Embryonic facial prominence (tissue), 1 donor: ENCODE data around the gene LPAR2.

Experiments
- DNase-seq: peaks from one replicate; pipeline ENCODE4 v3.0.0-alpha.2; 2016; ENCODE audit errors: extremely low spot score

The LPAR2 gene

DNA sequence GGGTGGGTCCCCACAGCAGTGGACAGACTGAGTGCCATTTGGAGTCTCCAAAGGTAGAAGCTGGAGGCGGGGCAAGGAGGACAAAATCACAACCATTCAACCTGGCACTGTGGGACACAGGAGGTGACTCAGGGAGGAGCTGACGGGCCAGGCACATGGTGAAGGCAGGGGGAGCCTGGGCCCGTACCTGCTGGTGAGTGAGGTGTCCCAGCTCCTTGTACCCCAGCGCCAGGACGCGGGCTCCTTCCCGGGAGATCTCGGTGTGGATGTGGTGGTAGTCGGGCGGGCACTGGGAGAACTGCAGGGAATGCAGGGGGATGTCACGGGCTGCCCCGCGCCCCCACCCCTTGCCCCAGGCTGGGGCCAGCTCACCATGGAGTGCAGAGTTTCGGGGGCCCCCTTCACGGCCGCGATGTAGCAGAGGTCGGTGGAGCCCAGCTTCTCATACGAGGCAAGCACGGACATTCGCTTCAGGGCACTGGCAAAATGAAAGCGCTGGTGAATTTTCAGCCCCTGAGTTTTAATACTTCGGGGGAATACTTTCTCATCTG, 25.7 kb upstream of the LPAR2 start:
- DNase-seq = no peak

DNA sequence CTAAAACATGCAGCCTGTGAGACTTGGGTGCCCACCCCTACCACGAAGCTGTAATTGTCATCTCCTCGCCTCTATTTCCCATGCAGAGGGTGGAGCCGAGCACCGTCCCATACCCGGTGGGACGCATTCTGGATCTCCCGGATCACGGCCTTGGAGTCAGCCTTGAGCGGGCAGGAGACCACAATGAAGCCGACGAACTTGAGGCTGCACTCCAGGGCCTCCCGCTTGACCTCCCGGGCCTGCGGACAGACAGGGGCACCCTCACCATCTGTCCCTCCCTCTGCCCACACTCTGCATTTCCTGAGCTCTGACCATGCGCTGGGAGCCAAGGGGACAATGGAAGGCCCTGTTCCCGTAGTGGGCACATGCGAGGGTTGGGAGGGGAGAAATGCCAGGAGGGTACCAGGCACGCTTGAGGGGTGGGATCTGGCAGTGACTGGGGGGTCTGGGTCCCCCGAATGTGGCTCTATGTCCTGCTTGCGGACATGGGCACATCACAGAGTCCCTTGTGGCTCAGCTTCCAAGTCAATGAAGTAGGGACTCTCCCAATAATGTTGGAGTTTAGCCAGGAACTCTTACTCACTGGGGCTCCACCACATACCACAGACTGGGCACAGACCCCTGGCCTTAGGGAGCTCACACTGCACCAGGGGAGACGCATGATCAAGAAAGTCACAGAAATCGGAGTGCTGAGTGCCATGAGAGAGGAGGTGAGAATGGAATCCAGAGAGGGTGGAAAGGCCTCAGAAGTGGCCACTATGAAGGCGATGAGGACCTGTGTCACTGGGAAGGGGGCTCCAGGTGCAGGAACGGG, 24.7 kb upstream of the LPAR2 start:
- no peak for DNase-seq

DNA sequence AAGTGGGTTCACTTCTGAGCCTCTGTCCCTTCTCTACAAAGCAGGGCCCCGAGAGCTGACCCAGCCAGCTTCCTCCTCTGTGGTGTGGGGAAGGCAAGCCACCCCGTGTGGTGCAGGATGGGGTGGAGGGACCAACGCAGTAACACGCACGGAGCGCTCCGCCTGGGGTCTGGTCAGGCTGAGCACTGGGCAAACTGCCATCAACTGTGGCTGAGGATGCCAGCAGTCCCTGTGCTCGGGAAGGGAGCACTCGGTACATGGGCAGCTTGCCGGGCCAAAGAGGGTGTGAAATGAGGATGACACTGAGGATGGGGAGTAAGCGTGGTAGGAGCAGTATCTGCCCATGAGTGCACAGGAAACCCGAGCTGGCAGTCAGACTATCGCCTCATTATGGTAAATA, 23.1 kb upstream of the LPAR2 start:
- no peak for DNase-seq

DNA sequence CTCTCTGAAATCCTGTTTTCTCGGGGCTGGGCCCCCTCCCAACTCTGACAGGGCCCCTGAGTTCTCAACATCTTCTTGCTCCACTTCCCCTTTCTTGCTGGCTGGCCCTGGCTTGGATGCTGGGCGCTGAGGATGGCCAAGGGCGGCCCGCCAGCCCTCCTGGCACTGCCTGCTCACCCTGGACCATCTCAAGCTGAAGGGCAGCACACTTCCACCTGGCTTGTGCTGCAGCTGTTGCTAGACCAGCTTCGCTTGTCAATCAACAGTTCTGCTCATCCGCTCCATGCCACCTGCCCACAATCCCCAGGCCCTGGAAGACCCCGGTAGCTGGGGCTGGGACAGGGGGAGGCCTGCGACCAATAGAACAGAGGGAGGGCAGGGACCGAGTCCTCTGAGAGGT, 22.3 kb upstream of the LPAR2 start:
- DNase-seq = no peak

DNA sequence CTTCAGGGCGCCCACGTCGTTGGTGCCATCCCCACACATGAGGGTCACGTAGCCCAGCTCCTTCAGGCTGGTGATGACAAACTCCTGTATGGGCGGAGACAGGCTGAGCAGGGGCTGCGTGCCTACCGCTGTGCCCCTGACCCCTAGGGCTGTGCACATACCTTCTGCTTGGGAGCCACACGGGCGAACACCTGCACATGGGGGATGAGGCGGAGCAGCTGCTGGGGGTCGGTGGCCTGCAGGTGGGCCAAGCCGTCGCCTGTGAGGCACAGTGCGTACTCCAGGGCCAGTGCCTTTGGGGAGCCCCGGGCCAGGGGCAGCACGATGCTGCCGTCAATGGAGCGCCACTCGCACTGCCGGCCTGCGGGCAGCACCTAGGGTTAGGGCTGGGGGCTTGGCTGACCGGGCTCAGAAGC, 21.6 kb upstream of the LPAR2 start:
- DNase-seq = no peak

DNA sequence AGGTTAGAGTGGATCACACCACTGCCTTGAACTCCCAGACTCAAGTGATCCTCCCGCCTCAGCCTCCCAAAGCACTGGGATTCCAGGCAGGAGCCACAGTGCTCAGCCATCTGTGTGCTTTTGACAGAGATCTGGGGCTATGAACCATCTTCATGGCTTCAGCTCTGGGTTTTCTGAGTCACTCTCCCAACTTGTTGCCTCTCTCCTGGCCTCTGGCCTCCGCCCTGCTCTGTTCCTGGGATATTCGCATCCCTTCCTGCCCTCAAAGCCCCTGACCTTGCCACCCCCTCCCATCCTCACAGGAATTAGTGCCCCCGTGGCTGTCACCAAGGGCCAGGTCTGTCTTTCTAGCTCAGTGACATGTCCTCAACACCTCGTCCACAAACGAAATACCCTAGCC, 21.1 kb upstream of the LPAR2 start:
- no peak for DNase-seq

DNA sequence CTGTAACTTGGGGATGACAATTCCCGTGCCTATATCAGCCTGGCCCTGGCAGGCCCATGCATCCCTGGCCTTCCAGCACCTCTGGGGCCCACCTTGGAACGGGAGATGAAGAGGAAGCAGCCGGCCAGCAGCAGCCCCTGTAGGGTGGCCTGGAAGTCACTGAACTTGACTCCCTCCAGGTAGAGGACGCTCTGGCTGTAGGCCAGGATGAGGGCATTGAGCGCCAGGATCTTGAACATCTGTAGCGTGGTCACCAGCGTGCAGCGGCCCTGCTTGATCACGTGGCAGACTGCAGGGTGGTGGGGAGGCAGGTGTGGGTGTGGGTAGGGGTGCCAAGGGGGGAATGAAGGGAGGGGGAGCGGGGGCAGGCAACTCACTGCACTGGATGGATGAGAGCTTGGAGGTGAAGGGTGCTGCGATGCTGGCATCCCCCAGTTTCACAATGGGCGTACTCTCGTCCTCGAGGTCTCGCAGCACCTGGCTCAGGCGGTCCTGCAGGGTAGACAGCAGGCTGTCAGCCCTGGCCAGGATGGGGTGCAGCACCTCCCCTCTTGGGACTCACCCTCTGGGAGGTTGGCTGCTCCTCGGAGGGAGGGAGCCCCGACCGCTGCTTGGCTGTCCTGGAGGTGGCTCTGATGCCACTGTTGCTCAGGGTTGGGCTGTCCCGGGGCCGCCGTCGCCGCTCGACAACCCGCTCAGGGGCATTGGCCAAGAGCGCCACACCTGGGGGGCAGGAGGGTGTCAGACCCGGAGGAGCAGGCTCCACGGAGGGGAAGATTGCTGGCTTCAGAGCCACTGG, 19.2 kb upstream of the LPAR2 start:
- no peak for DNase-seq

DNA sequence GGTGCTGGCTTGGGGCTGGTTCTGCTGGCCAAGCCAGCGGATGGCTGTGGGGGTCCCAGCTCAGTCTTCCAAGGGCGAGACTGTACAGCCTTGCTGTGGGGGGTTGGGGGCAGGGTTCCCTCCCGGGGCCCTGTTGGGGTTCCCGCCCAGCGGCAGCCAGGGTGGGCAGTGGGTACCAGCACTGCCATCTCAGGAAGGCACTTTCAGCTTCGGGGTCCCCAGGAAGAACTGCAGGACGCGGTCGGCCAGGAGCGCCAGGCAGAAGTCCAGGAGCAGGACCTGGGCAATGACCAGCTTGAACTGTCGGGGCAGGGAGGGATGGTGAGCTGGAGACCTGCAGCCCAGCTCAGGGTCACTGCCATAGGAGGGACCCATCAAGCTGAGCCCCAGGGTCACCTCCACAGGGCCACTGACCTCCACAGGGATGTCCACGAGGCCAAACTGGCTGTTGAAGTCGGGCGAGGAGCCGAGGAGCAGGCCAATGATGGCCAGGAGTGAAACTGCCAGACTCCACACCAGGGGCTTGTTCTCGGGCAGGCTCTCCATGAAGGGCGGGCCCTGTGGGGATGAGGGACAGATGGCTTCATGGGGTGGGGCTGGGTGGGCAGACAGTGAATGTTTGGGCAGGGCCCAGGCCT, 17.3 kb upstream of the LPAR2 start:
- no peak for DNase-seq

DNA sequence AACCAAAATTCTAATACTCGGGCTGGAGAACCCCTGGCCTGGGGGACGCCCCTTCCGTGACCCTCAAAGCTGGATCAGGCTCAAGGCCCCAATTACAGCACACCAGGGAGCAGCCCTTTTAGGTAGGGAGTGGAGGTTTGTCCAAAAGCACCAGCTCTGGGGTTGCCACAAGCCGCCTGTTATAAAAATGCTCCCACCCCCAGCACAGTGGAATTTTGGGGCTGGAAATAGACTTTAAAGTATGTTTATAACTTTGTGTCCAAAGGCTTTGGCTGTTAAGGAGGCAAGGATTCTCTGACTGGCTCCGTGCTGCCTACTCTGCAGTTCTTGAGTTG, 16.0 kb upstream of the LPAR2 start:
- DNase-seq = no peak

DNA sequence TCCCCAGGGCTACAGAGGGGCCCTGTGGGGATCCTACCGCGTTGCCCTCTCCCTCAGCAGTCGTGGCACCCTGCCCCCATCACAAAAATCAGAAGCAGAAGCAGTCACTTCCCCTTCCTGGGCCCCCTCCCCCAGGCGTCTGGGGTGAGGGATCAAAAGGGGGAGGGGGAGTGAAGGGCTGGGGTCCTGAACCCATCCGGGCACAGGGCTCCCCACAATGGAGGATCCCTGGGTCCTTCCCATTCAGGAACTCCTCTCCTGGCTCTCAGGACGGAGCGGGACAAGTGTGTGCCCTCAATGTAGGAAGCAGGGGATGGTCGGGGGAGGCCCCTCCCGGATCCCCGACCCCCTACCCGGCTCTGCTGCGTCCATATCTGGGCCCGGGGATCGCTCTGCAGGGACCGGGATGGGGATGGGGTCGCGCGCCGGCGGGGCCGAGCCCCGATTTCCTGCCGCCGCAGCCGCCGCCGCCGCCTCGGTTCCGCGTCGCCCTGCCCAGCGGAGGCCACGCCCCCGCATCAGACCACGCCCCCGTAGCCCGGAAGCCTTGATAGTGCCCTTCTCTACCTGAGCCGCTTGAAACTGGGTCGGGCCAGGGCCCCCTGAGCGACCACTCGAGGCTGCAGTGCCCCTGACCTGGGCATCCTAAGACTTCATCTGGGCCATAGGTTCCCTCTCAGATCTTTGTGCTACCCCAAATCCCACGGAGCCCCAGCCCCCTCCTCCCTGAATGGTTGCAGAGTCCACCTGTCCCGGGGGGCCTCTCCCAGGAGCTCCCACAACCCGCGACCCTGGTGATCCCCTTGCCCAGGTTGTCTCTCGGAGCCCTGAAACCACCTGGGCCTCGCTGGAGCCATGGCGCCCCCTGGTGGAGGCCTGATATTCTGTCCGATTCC, 15.4 kb upstream of the LPAR2 start, which contains the start of gene GMIP:
GMIP (minus strand) TSS at position 500 of the 896 bp plus-strand sequence; CDS start at position 372, 128 bp downstream.
- DNase-seq = no peak

DNA sequence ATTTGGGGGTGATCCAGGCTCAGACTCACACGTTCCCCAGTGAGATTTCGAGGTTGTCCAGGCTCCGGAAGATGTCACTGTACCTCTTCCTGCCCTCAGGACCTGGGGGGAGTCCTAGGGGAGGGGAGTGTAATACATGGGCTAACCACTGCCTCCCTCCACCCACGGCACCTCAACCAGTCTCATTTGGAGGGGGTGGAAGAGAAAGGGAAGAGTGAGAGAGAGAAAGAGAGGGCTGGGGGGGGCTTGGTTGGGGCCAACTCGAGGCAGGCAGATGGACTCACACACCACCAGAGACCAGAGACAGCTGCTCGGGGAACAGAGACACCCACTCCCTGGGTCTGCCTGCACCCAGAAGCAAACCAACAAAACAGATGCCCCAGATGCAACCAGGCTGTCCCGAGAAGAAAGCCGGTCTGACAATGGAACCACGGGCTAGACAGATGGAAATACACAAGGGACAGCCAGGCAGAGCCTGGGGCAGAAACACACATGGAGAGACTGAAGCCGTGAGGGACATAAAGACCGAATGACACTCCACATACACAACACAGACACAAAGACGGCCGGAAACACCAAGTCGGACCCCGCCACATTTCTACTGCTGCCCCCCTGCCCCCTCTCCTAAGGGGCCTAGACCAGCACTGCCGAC, 14.6 kb upstream of the LPAR2 start:
- DNase-seq = no peak

DNA sequence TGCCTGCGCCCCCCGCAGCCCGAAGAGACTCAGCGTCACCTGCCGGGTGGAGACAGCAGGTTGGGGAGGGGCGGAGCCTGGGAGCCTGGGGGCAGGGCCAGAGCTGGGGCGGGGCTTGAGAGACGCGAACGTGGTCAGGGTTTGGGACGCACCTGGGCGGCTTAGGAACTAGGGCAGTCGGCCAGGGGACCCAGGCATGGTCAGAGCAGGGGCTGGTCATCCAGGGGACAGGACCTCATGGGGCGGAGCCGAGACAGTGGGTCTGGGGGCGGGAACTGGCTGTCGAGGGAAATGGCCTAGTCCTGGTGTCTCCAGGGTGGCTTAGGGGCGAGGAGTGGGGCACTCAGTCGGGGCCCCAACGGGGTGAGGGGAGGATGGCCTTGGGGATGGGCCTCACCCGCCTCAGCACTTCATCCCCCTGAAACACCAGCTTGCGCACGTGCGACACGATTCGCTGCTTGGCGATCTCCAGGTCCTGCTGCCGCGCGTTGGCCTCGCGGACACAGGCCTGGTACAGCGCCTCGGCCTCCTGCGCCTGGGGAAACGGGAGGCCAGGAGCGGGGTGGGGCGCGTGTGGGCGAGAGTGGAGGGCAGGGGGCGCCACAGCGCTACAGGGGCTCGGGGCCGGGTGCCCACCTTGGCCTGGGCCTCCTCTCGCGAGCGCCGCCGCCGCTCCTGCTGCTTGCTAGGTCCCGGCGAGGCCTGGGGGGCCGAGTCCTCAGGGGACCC, 9.7 kb upstream of the LPAR2 start:
- DNase-seq = no peak

DNA sequence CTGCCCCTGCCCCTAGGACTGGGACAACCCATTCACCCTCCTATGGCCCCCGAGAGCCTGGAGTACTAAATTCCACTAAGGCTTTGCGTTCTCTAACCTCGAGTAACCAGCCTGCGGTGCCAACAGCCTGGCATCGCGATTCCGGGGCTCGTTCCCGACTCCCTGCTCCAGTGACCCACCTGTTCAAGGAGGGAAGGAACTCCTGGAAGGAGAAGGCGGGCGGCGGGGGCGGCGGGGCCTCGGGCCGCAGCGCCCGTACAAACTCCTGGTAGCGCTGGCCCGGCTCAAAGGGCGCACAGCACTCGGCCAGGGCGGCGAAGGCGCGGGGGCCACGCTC, 9.1 kb upstream of the LPAR2 start:
- no peak for DNase-seq

DNA sequence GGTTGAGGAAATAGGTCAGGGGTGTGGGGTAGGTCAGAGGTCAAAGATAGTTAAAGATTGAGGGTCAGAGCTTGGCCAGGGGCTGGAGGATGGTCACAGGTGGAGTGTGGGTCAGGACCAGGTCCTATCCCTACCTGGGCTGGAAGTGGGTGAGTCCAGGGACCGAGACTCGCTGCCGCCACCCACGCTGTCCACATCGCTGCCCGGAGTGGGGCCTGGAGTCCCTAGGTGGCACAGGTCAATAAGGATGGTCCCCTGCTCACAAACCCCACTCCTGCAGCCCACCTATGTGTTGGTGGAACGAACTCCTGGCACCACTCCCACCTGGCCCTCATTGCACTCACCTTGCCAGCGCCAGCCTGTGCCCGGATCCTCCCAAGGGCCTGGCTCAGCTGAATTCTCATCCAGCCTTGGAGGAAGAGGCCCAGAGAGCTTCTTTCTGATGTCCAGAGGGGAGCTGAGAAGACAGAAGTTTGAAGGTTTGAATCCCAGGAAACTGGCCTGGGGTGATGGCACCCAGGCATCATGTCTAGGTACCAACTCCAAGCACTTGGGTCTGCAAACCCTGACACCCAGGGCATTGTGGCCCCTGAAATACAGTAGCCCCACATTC, 8.7 kb upstream of the LPAR2 start:
- DNase-seq = no peak

DNA sequence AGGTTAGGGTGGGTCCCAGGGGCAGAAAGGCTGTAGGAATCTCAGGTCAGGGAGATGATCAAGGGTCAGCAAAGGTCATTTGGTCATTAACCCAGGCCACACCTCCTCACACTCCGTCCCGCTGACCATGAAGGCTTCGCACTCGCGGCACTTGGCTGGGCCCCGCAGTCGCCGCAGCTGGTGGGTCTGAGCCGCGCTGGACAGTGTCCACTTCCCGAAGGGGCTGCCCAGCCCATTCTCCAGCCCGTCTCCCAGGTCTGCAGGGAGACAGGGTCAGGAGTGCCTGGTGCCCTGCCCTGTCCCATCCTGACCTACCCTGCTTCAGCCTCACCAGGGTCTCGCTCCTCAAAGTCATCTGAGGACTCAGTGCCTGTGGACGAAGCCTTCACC, 7.3 kb upstream of the LPAR2 start:
- no peak for DNase-seq

DNA sequence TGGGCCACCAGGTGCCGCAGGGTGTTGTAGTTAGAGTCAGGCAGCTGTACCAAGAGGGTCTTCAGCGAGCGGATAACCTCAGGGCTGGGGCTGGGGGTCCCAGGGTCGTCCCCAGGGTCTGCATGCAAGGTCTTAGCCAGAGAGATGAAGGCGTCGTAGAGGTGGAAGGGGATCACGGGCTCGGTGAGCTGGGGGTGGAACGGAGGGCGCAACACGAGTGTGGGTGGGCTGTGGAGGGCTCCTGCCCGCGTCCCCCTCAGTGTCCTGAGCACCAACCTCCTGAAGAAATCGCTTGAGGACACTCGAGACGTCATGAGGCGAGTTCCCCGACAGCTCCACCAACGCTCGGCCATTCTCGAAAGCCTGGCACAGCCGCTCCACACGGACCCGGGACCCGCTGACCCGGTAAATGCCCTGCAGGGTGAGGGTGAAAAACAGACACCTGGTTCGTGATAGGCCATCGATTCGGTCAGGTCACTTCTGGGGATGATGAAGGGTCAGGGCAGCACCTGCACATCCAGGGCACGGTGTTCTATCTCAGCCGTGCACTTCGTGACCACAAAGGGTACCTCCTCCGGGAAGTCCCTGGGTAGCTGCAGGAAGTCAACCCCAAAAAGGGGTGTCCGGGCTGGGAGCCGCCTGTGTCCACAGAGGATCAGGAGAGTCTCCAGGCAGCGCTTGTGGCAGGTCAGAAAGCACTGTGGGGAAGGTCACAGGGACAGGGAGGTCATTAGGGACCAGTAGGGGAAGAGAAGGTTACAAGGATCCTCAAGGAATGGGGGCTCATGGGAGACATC, 6.7 kb upstream of the LPAR2 start:
- DNase-seq = no peak

DNA sequence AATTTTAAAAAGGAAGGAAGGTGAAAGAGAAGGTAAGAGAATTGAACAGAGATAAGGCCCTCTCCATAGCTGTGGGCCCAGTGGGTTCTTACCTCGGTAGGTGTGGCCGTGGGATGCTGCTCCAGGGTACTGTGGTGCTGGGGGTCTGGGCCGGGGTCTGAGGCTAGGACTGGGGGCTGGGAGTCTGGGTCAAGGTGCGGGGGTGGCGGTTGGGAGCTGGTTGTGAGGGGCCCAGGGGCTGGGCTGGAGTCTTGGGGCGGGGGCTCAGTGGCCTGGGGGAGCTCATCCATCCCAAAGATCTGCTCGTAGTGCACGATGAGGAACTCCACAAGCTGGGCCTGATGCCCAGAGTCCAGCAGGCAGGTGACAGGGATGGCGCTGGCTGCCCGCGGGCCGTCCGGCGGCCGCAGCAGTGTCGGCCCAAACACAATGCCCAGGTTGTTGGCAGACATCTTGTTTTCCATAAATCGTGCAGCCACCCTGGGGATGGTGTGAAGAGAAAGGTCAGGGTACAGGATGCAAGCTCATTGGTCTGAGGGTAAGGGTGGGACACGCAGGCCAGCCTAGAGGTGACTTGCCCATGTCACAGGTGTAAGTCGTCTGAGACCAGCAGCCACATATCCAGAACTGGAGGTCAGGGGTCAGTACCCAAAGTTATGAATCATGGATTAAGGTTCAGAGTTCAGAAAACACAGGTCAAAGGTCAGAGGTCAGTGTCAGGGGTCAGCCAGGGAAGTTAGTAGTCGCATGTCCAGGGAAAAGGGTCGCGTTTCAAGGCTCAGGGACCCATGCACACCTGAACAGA, 5.9 kb upstream of the LPAR2 start:
- no peak for DNase-seq

DNA sequence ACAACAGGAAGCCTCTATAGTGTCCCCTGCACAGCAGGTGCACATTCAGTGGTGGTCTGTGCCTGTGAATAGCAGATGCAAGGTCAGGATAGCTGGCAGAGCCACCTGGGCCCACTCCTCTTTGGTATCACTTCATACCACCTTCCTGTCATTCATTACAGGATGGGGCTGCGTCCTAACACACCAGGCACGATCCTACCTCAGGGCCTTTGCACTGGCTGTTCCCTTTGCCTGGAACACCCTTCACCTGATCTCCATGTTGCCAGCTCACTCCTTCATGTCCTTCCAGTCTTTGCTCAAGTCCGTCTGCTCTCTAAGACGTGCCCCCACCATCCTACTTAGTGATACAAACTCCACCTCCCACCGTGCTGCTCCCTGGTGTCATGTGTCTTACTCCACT, 4.6 kb upstream of the LPAR2 start:
- no peak for DNase-seq
